Measurements from ENCODE around the gene TAF3.

Gene TAF3

DNA sequence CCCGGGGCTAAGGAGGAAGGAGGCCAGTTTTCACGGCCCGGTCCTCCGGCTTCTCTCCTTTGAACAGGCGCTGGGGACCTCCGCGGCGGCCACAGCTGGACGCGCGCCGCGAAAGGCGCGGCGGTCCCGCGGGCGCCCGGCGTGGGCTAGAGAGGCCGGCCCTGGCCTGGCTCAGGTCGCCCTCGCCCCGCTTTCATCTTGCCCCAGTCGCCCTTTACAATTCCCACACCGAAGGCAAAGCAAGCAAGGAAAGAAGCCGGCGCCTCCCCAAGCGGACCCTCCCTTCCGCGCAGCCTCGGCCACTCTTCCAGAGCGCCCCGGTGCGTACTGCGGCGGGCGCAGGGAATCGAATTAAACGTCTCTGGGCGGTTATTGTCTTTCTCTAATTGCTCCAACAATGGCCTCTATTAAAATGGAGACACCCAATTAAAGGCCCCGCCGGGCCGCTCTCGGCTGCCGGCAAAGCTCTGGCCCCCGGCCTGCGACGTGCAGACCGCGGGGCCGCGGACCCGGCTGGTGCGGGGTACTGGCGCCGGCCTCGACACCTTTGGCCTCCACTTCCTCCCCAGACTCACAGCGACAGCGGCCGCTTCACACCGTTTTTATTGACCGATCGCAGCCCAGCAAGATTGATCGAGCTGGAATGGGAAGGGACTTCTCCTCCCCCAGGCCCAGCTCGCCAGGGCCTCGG, 231.7 kb downstream of the TAF3 start:
- no peak for DNase-seq

GRCh38 chr10:8050556-8051108, 232.3 kb downstream of the TAF3 start:
- DNase-seq, result no peak

DNA sequence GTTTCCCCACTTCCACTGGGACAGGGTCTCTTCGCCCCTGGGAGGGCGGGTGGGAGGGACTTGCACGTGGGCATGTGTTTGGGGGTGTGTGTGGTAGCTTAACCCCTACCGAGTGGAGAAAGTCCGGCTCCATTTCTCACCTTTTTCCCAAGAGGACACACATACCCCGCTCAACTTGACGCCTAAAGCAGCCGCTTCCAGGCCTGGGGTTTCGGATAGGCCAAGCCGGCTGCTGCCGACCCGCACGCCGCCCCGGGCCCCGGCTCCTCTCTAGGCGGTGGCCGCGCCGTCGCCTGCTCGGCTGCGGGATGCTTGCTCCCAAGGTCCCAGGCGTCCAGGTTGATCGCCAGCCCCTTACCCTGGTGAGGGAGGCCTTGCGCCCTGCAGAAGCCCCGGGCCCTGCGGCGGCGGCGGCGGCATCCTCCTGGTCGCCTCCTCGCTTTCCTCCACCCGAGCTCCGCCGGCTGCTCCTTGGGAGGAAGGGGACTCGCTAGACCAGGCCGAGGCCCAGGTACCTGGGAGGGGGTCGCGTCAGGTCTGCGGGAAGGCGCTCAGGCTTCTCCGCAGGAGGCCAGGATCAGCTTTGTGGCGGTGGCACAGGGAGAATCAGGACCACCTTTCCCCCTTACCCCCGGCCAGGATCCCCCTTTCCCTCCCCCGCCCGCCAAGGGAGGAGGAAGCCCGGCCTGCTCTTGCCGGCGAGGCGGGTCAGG, 233.0 kb downstream of the TAF3 start:
- DNase-seq, result no peak

- no peak for DNase-seq
Observed at GRCh38 chr10:8051851-8052257, 233.5 kb downstream of the TAF3 start.

GRCh38 chr10:8052341-8052955, 234.1 kb downstream of the TAF3 start:
- DNase-seq, result no peak

- no peak for DNase-seq
Observed at GRCh38 chr10:8052956-8053445, 234.7 kb downstream of the TAF3 start.

DNA sequence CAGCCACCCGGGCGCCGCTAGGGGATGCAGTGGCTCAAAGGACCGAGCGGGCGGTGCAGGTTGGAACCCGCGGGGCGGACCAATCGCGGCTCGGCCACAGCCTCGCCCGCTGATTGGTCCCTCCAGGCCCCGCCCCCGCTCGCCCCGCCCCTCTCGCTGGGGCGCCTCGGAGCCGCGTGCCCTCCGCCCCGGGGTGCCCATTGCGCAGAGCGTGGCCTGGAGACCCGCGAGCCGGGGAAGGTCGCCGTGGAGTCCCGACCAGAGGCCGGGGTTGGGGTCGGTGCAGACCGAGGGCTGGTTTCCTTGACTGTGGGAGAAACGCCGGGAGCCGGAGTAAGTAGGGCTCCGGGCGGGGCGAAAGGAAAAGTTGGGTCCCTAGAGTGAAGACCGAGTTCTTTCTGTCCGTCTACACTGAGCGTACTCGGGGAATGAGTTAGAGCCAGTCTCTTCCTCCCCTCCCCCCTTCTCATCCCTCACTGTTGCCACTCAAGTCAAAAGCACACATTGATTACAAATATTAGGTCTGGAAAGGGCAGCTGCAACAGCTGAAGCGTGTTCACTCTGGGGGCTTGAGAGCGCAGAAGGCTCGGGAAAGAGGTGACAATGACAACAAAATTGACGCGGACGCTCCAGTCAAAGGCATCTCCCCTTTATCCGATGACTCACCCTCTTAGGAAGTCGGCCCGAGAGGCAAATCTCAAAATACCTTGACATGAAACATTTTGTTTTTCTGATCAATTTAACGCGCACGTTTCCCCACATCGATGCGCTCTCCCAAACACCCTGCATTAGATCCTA, 235.3 kb downstream of the TAF3 start:
- DNase-seq, result peak; percentile 96

DNA sequence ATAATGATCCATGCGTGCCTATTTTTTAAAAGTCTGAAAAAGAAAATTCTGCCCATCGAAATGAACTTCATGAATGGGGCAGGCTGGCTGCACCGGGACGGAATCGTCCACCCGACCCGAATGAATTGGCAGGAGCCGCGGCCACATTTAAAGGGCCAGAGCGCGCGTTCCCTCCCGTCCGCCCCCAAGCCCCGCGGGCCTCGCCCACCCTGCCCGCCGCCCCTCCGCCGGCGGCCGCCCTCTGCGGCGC, 235.9 kb downstream of the TAF3 start:
- DNase-seq, result no peak

DNA sequence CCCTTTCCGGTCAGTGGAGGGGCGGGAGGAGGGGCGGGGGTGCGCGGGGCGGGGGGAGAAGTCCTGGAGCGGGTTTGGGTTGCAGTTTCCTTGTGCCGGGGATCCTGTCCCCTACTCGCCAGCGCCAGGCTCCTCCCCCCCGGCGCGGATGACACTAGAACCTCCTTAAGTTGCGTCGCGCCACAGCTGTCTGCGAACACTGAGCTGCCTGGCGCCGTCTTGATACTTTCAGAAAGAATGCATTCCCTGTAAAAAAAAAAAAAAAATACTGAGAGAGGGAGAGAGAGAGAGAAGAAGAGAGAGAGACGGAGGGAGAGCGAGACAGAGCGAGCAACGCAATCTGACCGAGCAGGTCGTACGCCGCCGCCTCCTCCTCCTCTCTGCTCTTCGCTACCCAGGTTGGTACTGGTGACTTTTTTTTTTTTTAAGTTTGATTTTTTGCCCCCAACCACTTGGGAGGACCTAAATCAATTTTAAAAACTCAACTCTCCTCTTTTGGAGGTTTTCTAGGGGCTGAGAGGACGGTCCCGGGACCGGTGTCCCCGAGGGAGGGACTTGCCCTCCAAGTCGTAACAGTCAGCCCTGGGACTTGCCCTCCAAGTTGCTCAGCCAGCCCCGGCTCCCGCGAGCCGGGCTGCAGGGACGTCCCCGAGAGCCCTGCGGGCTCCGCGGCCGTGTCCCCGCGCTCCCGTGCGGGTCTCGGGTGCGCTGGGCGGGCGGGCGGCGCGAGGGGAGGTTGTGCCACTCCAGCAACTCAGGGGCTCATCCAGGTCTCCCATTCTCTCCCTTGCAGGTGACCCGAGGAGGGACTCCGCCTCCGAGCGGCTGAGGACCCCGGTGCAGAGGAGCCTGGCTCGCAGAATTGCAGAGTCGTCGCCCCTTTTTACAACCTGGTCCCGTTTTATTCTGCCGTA, 236.4 kb downstream of the TAF3 start, which contains the start of gene GATA3:
Gene GATA3, plus strand, starts transcription at position 195 of the 914 bp plus-strand sequence. CDS start 968 bp downstream, outside the sequence.
- peak; percentile 90 for DNase-seq

DNA sequence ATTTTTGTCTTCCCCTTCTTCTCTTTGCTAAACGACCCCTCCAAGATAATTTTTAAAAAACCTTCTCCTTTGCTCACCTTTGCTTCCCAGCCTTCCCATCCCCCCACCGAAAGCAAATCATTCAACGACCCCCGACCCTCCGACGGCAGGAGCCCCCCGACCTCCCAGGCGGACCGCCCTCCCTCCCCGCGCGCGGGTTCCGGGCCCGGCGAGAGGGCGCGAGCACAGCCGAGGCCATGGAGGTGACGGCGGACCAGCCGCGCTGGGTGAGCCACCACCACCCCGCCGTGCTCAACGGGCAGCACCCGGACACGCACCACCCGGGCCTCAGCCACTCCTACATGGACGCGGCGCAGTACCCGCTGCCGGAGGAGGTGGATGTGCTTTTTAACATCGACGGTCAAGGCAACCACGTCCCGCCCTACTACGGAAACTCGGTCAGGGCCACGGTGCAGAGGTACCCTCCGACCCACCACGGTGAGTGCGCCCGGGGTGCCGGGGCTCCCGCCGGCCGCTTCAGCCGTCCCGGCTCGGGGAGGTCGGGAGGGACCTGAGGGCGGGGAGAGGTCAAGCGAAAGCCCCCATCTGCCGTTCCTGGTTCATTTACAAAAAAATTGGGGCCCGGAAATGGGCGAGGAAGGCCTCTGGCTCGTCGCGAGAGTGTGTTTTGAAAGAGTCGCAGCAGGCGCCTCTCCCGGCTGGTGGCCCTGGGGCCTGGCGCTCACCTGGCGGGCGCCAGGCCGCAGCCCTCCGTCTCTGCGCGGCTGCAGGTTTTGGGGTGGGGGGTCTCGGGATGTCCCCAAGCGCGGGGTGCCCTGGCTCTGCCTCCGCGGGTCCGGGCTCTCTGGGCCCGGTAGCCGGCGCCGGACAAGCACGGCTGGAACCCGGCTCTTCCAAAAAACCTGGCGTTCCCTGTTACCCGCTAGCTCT, 237.4 kb downstream of the TAF3 start:
- peak; percentile 51 for DNase-seq

DNA sequence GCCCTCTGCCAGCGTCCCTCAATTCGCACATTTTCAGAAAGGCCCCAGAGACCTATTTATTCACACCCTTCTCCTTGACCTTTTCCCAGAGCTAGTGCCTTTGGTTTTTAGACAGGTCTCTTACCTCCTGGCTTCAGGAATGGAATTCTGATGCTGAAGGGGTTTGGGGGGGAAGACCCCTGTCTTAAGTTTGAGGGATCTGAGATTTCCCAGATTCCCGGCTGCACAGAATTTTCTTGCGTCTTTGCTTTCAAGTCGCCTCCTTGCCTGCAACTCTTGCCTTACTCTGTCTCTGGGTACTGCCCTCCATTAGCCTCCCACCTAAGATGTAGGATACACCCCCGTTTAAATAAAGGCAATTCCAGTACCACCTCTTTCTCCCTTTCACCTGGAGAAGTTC, 238.1 kb downstream of the TAF3 start:
- no peak for DNase-seq

GRCh38 chr10:8056871-8057331, 238.6 kb downstream of the TAF3 start:
- DNase-seq, result peak; percentile 85

- no peak for DNase-seq
Observed at GRCh38 chr10:8057636-8058273, 239.4 kb downstream of the TAF3 start.

DNA sequence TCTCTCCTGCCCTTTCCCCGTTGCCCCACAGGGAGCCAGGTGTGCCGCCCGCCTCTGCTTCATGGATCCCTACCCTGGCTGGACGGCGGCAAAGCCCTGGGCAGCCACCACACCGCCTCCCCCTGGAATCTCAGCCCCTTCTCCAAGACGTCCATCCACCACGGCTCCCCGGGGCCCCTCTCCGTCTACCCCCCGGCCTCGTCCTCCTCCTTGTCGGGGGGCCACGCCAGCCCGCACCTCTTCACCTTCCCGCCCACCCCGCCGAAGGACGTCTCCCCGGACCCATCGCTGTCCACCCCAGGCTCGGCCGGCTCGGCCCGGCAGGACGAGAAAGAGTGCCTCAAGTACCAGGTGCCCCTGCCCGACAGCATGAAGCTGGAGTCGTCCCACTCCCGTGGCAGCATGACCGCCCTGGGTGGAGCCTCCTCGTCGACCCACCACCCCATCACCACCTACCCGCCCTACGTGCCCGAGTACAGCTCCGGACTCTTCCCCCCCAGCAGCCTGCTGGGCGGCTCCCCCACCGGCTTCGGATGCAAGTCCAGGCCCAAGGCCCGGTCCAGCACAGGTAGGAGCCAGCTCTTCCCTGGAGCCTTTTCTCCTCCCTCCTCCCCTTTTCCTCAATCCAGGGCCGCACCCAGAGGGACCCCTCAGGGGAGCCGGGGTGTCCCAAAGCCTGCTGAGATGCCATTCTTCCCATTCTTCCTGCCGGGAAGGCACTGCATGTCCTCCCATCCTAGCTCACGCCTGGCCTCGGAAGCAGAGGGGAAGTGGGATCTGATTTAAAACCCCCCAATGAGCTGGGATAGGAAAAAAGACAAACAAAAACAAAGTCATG, 240.2 kb downstream of the TAF3 start:
- no peak for DNase-seq

GRCh38 chr10:8059191-8059936, 241.1 kb downstream of the TAF3 start:
- no peak for DNase-seq

DNA sequence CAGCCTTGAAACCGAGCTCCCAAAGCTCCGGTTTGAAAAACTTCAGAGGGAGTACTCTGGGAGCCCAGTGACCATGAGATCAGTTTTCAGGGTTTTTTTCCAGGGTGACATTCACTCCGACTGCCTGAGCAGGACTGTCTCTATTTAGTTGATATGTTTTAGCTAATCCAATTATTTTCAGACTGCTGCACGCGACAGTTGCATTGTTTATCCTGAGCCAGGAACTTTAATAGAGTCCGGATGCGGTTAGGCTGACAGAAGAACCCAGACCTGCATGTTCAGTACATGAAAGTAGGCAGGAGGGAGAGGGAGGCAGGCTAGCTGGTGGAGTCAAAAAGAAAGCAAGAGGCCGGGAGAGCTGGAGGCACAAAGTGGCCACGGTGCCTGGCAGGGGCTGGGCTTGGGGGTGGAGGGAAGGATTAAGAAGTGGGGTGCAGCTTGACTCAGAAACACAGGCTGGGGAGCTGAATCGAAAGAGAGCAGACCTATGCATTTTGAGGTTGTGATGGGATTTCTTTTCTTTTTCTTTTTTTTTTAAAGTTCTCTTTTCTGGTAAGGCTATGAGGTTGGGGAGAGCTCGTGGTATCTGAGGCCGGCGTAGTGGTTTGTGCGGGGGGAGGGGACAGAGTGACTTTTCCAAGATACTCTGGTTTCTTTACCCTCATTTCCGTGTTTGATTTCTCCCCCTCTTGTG, 241.9 kb downstream of the TAF3 start:
- DNase-seq, result peak; percentile 93

GRCh38 chr10:8060704-8061121, 242.4 kb downstream of the TAF3 start:
- no peak for DNase-seq
